T-helper 2 cell treated with Interferon-gamma antibody and Interleukin-4, amounts not matched to agents 100 ng/mL and 5 ng/mL, for 36 hours (primary cell): ENCODE results near the gene HOXC13. TPM values are rescaled to one million over a fixed set of nuclear protein-coding genes. Genes with fewer than 3 reads are reported as not detected.

Source experiments
- intact Hi-C: fragments of 100-400 bp; cut with micrococcal nuclease; formaldehyde crosslinking; loops from one replicate; pipeline ENCODE4 v1.15.1; 2023
- total RNA-seq: library from RNA; stranded (reverse); gene quantifications from 2 replicates; pipeline ENCODE4 v1.2.3, GENCODE V29; 2022

HOXC13 gene
- total RNA-seq, 1 donor from 2014 or later, result not detected

- intact Hi-C loops, result no loop called here
These were observed 29.8 kb downstream of the HOXC13 start for GRCh38 chr12:53968214-53969127.

GRCh38 chr12:53969588-53970259 is 31.1 kb downstream of the HOXC13 start:
- intact Hi-C loops, result no loop called here

GRCh38 chr12:53970451-53970850 is 31.8 kb downstream of the HOXC13 start:
- intact Hi-C loops, result no loop called here

GRCh38 chr12:53971129-53971528 is 32.5 kb downstream of the HOXC13 start:
- intact Hi-C loops, result no loop called here

GRCh38 chr12:53971686-53972085 is 33.1 kb downstream of the HOXC13 start:
- intact Hi-C loops, result no loop called here

- intact Hi-C loops, result no loop called here
These were observed 33.6 kb downstream of the HOXC13 start for GRCh38 chr12:53972152-53972702.

GRCh38 chr12:53972722-53973235 is 34.1 kb downstream of the HOXC13 start, which contains the start of gene HOXC11:
HOXC11 (plus strand) TSS chr12:53973126; CDS start chr12:53973242, 116 bp downstream.
- intact Hi-C loops, result no loop called here

- intact Hi-C loops, result loop anchor here (2.0 kb wide), 1 partner anchor 21 kb away; no protein-coding TSS in a partner anchor
These were observed 34.8 kb downstream of the HOXC13 start for GRCh38 chr12:53973236-53974042.

- intact Hi-C loops, result loop anchor here (2.0 to 5.0 kb wide), 2 partner anchors 22 to 37 kb away; partner anchors contain the start of gene HOXC13
These were observed 35.7 kb downstream of the HOXC13 start, which contains the start of gene HOTAIR for GRCh38 chr12:53974084-53975063. HOTAIR (minus strand) TSS chr12:53974954.

GRCh38 chr12:53975064-53975471 is 36.4 kb downstream of the HOXC13 start:
- intact Hi-C loops, result loop anchor here (2.0 to 5.0 kb wide), 2 partner anchors 22 to 38 kb away; partner anchors contain the start of gene HOXC13

- intact Hi-C loops, result loop anchor here (2.0 to 5.0 kb wide), 2 partner anchors 23 to 38 kb away; partner anchors contain the start of gene HOXC13
These were observed 37.0 kb downstream of the HOXC13 start for GRCh38 chr12:53975479-53976152.

- intact Hi-C loops, result loop anchor here (5.0 kb wide), 1 partner anchor 39 kb away; the partner anchor contains the start of gene HOXC13
These were observed 37.7 kb downstream of the HOXC13 start for GRCh38 chr12:53976172-53976822.

- intact Hi-C loops, result loop anchor here (5.0 kb wide), 1 partner anchor 40 kb away; the partner anchor contains the start of gene HOXC13
These were observed 38.4 kb downstream of the HOXC13 start for GRCh38 chr12:53976823-53977595.

GRCh38 chr12:53977596-53978445 is 39.2 kb downstream of the HOXC13 start:
- intact Hi-C loops, result loop anchor here (5.0 kb wide), 1 partner anchor 41 kb away; the partner anchor contains the start of gene HOXC13

GRCh38 chr12:53978477-53979356 is 40.1 kb downstream of the HOXC13 start:
- intact Hi-C loops, result loop anchor here (5.0 kb wide), 1 partner anchor 41 kb away; the partner anchor contains the start of gene HOXC13
